Upper lobe of left lung (tissue), 6 donors: ENCODE measurements around the gene PDE9A. TPM values are rescaled to one million over a fixed set of nuclear protein-coding genes. Genes with fewer than 3 reads are reported as not detected.

Source experiments
- ATAC-seq, 2 donors: fragments of 200-7000 bp; cut with Tn5 transposase; one replicate each; pipeline ENCODE4 v1.9.1; 2022; ENCODE audit warnings: mild to moderate bottlenecking in 2 of 2, moderate library complexity in 2 of 2; ENCODE audit not compliant: low FRiP score in 2 of 2
- DNase-seq, 2 donors: peaks; one replicate each; pipeline ENCODE4 v3.0.0-alpha.2; 2019 to 2020
- H3K27ac ChIP-seq, 4 donors: fragments of 200-600 bp; sonication (generic); one replicate each; pipeline ENCODE4 v1.5.1; 2016 to 2019
- H3K27me3 ChIP-seq, 4 donors: fragments of 200-600 bp; sonication (generic); one replicate each; pipeline ENCODE4 v1.5.1; 2017 to 2019
- H3K36me3 ChIP-seq, 4 donors: fragments of 200-600 bp; sonication (generic); one replicate each; pipeline ENCODE4 v1.5.1; 2016 to 2019
- H3K4me1 ChIP-seq, 4 donors: fragments of 200-600 bp; sonication (generic); one replicate each; pipeline ENCODE4 v1.5.1; 2018 to 2019
- H3K4me3 ChIP-seq, 4 donors: fragments of 200-600 bp; sonication (generic); one replicate each; pipeline ENCODE4 v1.5.1; 2017 to 2019; ENCODE audit warnings: mild to moderate bottlenecking in 2 of 4, moderate library complexity in 1 of 4
- H3K9me3 ChIP-seq, 4 donors: fragments of 200-600 bp; sonication (generic); one replicate each; pipeline ENCODE4 v1.5.1; 2018 to 2019
- EP300 ChIP-seq, 4 donors: sonication (generic); formaldehyde crosslinking; IDR thresholded peaks; one replicate each; pipeline ENCODE4 v1.5.1; 2017; ENCODE audit warnings: antibody characterized with exemption in 4 of 4, control low read depth in 2 of 4
- POLR2A ChIP-seq, 4 donors: fragments of 450-650 bp; IDR thresholded peaks; one replicate each; pipeline ENCODE4 v1.5.1; 2016 to 2017; ENCODE audit warnings: antibody characterized with exemption in 4 of 4, mild to moderate bottlenecking in 2 of 4
- POLR2AphosphoS5 ChIP-seq, 2 donors: sonication (generic); formaldehyde crosslinking; IDR thresholded peaks; one replicate each; pipeline ENCODE4 v1.5.1; 2017; ENCODE audit warnings: antibody characterized with exemption in 2 of 2
- WGBS, 2 donors: methylation state at CpG; one replicate each; pipeline ENCODE4 v1.1.5; 2017 to 2018; 5-methylcytosine and 5-hydroxymethylcytosine counted together
- total RNA-seq, 6 donors: library from RNA; depleted of rRNA in 4 of 6; stranded (reverse); fragments of >200 nt in 4 of 6; gene quantifications; one replicate each; pipeline versions ENCODE4 v1.1.0 to v1.2.1, GENCODE V29; 2016 to 2021
- TF ChIP-seq, protein P1 (sequence below), 6 experiments: fragments of 450-650 bp in 4 of 6; fragments of 200-600 bp in 2 of 6; sonication (generic) in 2 of 6; IDR thresholded peaks; one replicate each; pipeline ENCODE4 v1.5.1; 2016 to 2019; ENCODE audit warnings: antibody characterized with exemption in 6 of 6
- donor health status: DM: no; HTN: no; CAD: no; lungs with moderate emphysema.
- donor health status: DM: no; HTN: yes; CAD: no; lungs with severe emphysema.

The PDE9A gene
- total RNA-seq, 6 donors from 2014 or later: 4.0 to 12.4 (median 6.6) TPM

GRCh38 chr21:42740405-42740909 is 87.0 kb downstream of the PDE9A start:
- 95 to 97% methylated on average over 1 of the region's 1 CpG for WGBS, 2 donors

GRCh38 chr21:42741066-42741465 is 87.6 kb downstream of the PDE9A start:
- Histone ChIP-seq H3K27me3 (no peaks in the 10 kb centered on the region), H3K4me3 (no peak overlapping the region), H3K9me3 (no peaks in the 10 kb centered on the region), H3K27ac (no peak overlapping the region), H3K36me3 (no peaks in the 10 kb centered on the region), H3K4me1 (peaks cover 25 to 31% (median 31%) of the 10 kb centered on the region in 4 donors)
- WGBS, 2 donors: 70 to 85% methylated on average over 10 of the region's 10 CpGs
- no peak for ATAC-seq
- TF ChIP-seq, protein P1, sequence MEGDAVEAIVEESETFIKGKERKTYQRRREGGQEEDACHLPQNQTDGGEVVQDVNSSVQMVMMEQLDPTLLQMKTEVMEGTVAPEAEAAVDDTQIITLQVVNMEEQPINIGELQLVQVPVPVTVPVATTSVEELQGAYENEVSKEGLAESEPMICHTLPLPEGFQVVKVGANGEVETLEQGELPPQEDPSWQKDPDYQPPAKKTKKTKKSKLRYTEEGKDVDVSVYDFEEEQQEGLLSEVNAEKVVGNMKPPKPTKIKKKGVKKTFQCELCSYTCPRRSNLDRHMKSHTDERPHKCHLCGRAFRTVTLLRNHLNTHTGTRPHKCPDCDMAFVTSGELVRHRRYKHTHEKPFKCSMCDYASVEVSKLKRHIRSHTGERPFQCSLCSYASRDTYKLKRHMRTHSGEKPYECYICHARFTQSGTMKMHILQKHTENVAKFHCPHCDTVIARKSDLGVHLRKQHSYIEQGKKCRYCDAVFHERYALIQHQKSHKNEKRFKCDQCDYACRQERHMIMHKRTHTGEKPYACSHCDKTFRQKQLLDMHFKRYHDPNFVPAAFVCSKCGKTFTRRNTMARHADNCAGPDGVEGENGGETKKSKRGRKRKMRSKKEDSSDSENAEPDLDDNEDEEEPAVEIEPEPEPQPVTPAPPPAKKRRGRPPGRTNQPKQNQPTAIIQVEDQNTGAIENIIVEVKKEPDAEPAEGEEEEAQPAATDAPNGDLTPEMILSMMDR (IDR thresholded peaks at IDR 0.05): no peak
- TF ChIP-seq POLR2AphosphoS5 (IDR thresholded peaks at IDR 0.05): no peak
- no peak for TF ChIP-seq POLR2A (IDR thresholded peaks at IDR 0.05)
- no peak for TF ChIP-seq EP300 (IDR thresholded peaks at IDR 0.05)
- no peak for DNase-seq

More at GRCh38 chr21:42740405-42740909, 87.0 kb downstream of the PDE9A start:
- ATAC-seq (no peak), DNase-seq (no peak)
- Histone ChIP-seq H3K27ac (no peak overlapping the region), H3K9me3 (no peaks in the 10 kb centered on the region), H3K27me3 (no peaks in the 10 kb centered on the region), H3K4me1 (peaks cover 29 to 37% (median 33%) of the 10 kb centered on the region in 4 donors), H3K4me3 (no peak overlapping the region), H3K36me3 (no peaks in the 10 kb centered on the region)
- TF ChIP-seq EP300 (IDR thresholded peaks at IDR 0.05) (no peak), POLR2A (IDR thresholded peaks at IDR 0.05) (no peak), POLR2AphosphoS5 (IDR thresholded peaks at IDR 0.05) (no peak)
- TF ChIP-seq, protein P1 (IDR thresholded peaks at IDR 0.05): no peak

GRCh38 chr21:42744520-42745445 is 91.4 kb downstream of the PDE9A start:
- Histone ChIP-seq H3K4me1 (peaks cover 0 to 14% (median 10%) of the 10 kb centered on the region in 4 donors), H3K36me3 (no peaks in the 10 kb centered on the region), H3K27ac (no peak overlapping the region), H3K4me3 (no peak overlapping the region), H3K9me3 (no peaks in the 10 kb centered on the region), H3K27me3 (no peaks in the 10 kb centered on the region)
- TF ChIP-seq POLR2A (IDR thresholded peaks at IDR 0.05) (no peak), POLR2AphosphoS5 (IDR thresholded peaks at IDR 0.05) (no peak), EP300 (IDR thresholded peaks at IDR 0.05) (no peak)
- TF ChIP-seq, protein P1 (IDR thresholded peaks at IDR 0.05): no peak
- ATAC-seq (no peak), DNase-seq (no peak)
- WGBS, 2 donors: 88 to 89% methylated on average over 26 to 30 of the region's 30 CpGs

GRCh38 chr21:42745511-42746239 is 92.3 kb downstream of the PDE9A start:
- WGBS, 2 donors: 85 to 89% methylated on average over 15 to 19 of the region's 22 CpGs
- H3K36me3 ChIP-seq: no peaks in the 10 kb centered on the region
- peak overlapping the region in 1 of 4 donors; percentile 70 for H3K27ac ChIP-seq
- peak in 1 of 2 donors; percentile 28 for ATAC-seq
- H3K9me3 ChIP-seq: no peaks in the 10 kb centered on the region
- DNase-seq: no peak
- TF ChIP-seq, protein P1 (IDR thresholded peaks at IDR 0.05): no peak
- TF ChIP-seq EP300 (IDR thresholded peaks at IDR 0.05): no peak
- no peak for TF ChIP-seq POLR2AphosphoS5 (IDR thresholded peaks at IDR 0.05)
- no peak for TF ChIP-seq POLR2A (IDR thresholded peaks at IDR 0.05)
- H3K4me3 ChIP-seq: no peak overlapping the region
- H3K4me1 ChIP-seq: peaks cover 0 to 14% (median 10%) of the 10 kb centered on the region in 4 donors
- H3K27me3 ChIP-seq: no peaks in the 10 kb centered on the region
